ENCODE measurements around the gene VAV1. TPM values are rescaled to one million over a fixed set of nuclear protein-coding genes. Genes with fewer than 3 reads are reported as not detected.

The VAV1 gene
- total RNA-seq, 6 experiments from 2014 or later, result 1.1 to 7.9 (median 3.1) TPM

- H3K9me3 ChIP-seq, result no peaks in the 10 kb centered on the region
- DNase-seq, result peak; percentile 40 to 69 (median 59)
- intact Hi-C loops (cut with DNase I), result no loop called here
- H3K4me1 ChIP-seq, result peaks cover 0 to 29% (median 5%) of the 10 kb centered on the region in 4 donors
- H3K27me3 ChIP-seq, result no peaks in the 10 kb centered on the region
- H3K36me3 ChIP-seq, result no peaks in the 10 kb centered on the region
- 29% methylated on average over 6 of the region's 8 CpGs for WGBS (ENCODE audit: insufficient coverage, low coverage, low lambda C conversion rate, missing lambda C conversion rate)
- H3K4me3 ChIP-seq, result no peak overlapping the region
- H3K27ac ChIP-seq, result no peak overlapping the region
- TF ChIP-seq POLR2A (IDR thresholded peaks at IDR 0.05), result no peak
- TF ChIP-seq, protein P1, sequence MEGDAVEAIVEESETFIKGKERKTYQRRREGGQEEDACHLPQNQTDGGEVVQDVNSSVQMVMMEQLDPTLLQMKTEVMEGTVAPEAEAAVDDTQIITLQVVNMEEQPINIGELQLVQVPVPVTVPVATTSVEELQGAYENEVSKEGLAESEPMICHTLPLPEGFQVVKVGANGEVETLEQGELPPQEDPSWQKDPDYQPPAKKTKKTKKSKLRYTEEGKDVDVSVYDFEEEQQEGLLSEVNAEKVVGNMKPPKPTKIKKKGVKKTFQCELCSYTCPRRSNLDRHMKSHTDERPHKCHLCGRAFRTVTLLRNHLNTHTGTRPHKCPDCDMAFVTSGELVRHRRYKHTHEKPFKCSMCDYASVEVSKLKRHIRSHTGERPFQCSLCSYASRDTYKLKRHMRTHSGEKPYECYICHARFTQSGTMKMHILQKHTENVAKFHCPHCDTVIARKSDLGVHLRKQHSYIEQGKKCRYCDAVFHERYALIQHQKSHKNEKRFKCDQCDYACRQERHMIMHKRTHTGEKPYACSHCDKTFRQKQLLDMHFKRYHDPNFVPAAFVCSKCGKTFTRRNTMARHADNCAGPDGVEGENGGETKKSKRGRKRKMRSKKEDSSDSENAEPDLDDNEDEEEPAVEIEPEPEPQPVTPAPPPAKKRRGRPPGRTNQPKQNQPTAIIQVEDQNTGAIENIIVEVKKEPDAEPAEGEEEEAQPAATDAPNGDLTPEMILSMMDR (IDR thresholded peaks at IDR 0.05), result no peak
- peak in 2 of 4 donors; percentile 7 to 8 for ATAC-seq
These were observed 6.7 kb upstream of the VAV1 start for GRCh38 chr19:6765738-6766356.

GRCh38 chr19:6766357-6767080, 6.0 kb upstream of the VAV1 start:
- intact Hi-C loops (cut with DNase I), result no loop called here
- H3K27me3 ChIP-seq, result no peaks in the 10 kb centered on the region
- H3K36me3 ChIP-seq, result no peaks in the 10 kb centered on the region
- H3K4me1 ChIP-seq, result peaks cover 0 to 29% (median 5%) of the 10 kb centered on the region in 4 donors
- no peak for TF ChIP-seq POLR2A (IDR thresholded peaks at IDR 0.05)
- TF ChIP-seq, protein P1 (IDR thresholded peaks at IDR 0.05), result no peak
- no peaks in the 10 kb centered on the region for H3K9me3 ChIP-seq
- no peak for DNase-seq
- no peak overlapping the region for H3K27ac ChIP-seq
- peak overlapping the region; percentile 19 to 54 (median 27) for H3K4me3 ChIP-seq
- 10% methylated on average over 15 of the region's 16 CpGs for WGBS (ENCODE audit: insufficient coverage, low coverage, low lambda C conversion rate, missing lambda C conversion rate)
- ATAC-seq, result peak in 1 of 4 donors; percentile 10

GRCh38 chr19:6767081-6767356, 5.5 kb upstream of the VAV1 start:
- H3K9me3 ChIP-seq, result no peaks in the 10 kb centered on the region
- peak; percentile 8 to 35 (median 12) for ATAC-seq
- DNase-seq, result no peak
- TF ChIP-seq POLR2A (IDR thresholded peaks at IDR 0.05), result no peak
- TF ChIP-seq, protein P1 (IDR thresholded peaks at IDR 0.05), result no peak
- H3K4me3 ChIP-seq, result peak overlapping the region; percentile 19 to 54 (median 27)
- 3% methylated on average over 6 of the region's 15 CpGs for WGBS (ENCODE audit: insufficient coverage, low coverage, low lambda C conversion rate, missing lambda C conversion rate)
- H3K4me1 ChIP-seq, result peaks cover 0 to 29% (median 5%) of the 10 kb centered on the region in 4 donors
- intact Hi-C loops (cut with DNase I), result no loop called here
- H3K27me3 ChIP-seq, result no peaks in the 10 kb centered on the region
- no peaks in the 10 kb centered on the region for H3K36me3 ChIP-seq
- H3K27ac ChIP-seq, result peak overlapping the region in 1 of 3 donors; percentile 30

GRCh38 chr19:6767357-6768235, 4.9 kb upstream of the VAV1 start, which contains the start of gene SH2D3A:
SH2D3A (minus strand) TSS chr19:6767435; CDS start chr19:6763748, 3,687 bp downstream.
- intact Hi-C loops (cut with DNase I), result no loop called here
- Histone ChIP-seq H3K27ac (peak within 1 kb of the TSS in 1 of 3 donors; percentile 30), H3K36me3 (no peaks in the 10 kb centered on the region), H3K4me1 (peaks cover 0 to 29% (median 5%) of the 10 kb centered on the region in 4 donors), H3K4me3 (peak within 1 kb of the TSS; percentile 19 to 54 (median 27)), H3K9me3 (no peaks in the 10 kb centered on the region), H3K27me3 (no peaks in the 10 kb centered on the region)
- peak; percentile 37 for TF ChIP-seq POLR2A (IDR thresholded peaks at IDR 0.05)
- TF ChIP-seq, protein P1 (IDR thresholded peaks at IDR 0.05), result no peak
- DNase-seq (peak; percentile 85 to 93 (median 88)), ATAC-seq (peak; percentile 89 to 92 (median 90))
- WGBS (ENCODE audit: insufficient coverage, low coverage, low lambda C conversion rate, missing lambda C conversion rate), result 2% methylated on average over 26 of the region's 47 CpGs
